Progenitor cell of endocrine pancreas (in vitro differentiated cells): ENCODE measurements around the gene DYDC2. TPM values are rescaled to one million over a fixed set of nuclear protein-coding genes. Genes with fewer than 3 reads are reported as not detected.

Experiments used
- DNase-seq: peaks from one replicate; pipeline ENCODE4 v3.0.0; 2021; ENCODE audit warnings: low spot score; ENCODE audit not compliant: unreplicated experiment
- H3K27ac Mint-ChIP-seq: 2 replicates; pipeline ENCODE4 v1.8.0; 2021; ENCODE audit warnings: mild to moderate bottlenecking, moderate library complexity, mixed read lengths
- H3K27me3 Mint-ChIP-seq: 2 replicates; pipeline ENCODE4 v1.8.0; 2021; ENCODE audit warnings: mixed read lengths
- H3K36me3 Mint-ChIP-seq: 2 replicates; pipeline ENCODE4 v1.8.0; 2022; ENCODE audit warnings: mixed read lengths; ENCODE audit not compliant: insufficient read depth
- H3K4me1 Mint-ChIP-seq: 2 replicates; pipeline ENCODE4 v1.8.0; 2021; ENCODE audit warnings: low read depth, mixed read lengths
- H3K4me3 Mint-ChIP-seq: 2 replicates; pipeline ENCODE4 v1.8.0; 2021; ENCODE audit warnings: low read depth, mild to moderate bottlenecking, moderate library complexity, mixed read lengths
- H3K9me3 Mint-ChIP-seq: 2 replicates; pipeline ENCODE4 v1.8.0; 2021; ENCODE audit warnings: low read depth, mixed read lengths
- CTCF ChIP-seq: fragments of 200-600 bp; sonication (generic); IDR thresholded peaks from one replicate; pipeline ENCODE4 v1.5.0; 2021; ENCODE audit warnings: antibody characterized with exemption, mild to moderate bottlenecking; ENCODE audit not compliant: unreplicated experiment
- total RNA-seq: library from RNA; stranded (reverse); gene quantifications from 2 replicates; pipeline ENCODE4 v1.2.1, GENCODE V29; 2021

The DYDC2 gene
- total RNA-seq, 1 donor from 2014 or later, result 1.8 TPM

- H3K9me3 Mint-ChIP-seq, result no peaks in the 10 kb centered on the region
- no peak overlapping the region for H3K27ac Mint-ChIP-seq
- peaks cover 20% of the 10 kb centered on the region for H3K4me1 Mint-ChIP-seq
- no peak overlapping the region for H3K4me3 Mint-ChIP-seq
- no peaks in the 10 kb centered on the region for H3K27me3 Mint-ChIP-seq
- no peak for TF ChIP-seq CTCF
- DNase-seq, result no peak
- H3K36me3 Mint-ChIP-seq, result peaks cover 2% of the 10 kb centered on the region
Observed at GRCh38 chr10:80406204-80406603, 49.6 kb downstream of the DYDC2 start.

- H3K36me3 Mint-ChIP-seq, result peaks cover 2% of the 10 kb centered on the region
- peaks cover 34% of the 10 kb centered on the region for H3K4me1 Mint-ChIP-seq
- TF ChIP-seq CTCF, result no peak
- no peaks in the 10 kb centered on the region for H3K27me3 Mint-ChIP-seq
- H3K9me3 Mint-ChIP-seq, result no peaks in the 10 kb centered on the region
- H3K4me3 Mint-ChIP-seq, result peak overlapping the region; percentile 96
- peak; percentile 21 for DNase-seq
- H3K27ac Mint-ChIP-seq, result peak overlapping the region; percentile 98
Observed at GRCh38 chr10:80407812-80408241, 51.2 kb downstream of the DYDC2 start.

GRCh38 chr10:80408242-80409101 is 51.9 kb downstream of the DYDC2 start, which contains the start of gene PRXL2A:
PRXL2A (plus strand) TSS chr10:80408551; CDS start chr10:80420468, 11,917 bp downstream.
- H3K27ac Mint-ChIP-seq, result peak within 1 kb of the TSS; percentile 98
- peaks cover 40% of the 10 kb centered on the region for H3K4me1 Mint-ChIP-seq

GRCh38 chr10:80409121-80409520 is 52.5 kb downstream of the DYDC2 start:
- TF ChIP-seq CTCF, result no peak
- Mint-ChIP-seq H3K36me3 (peaks cover 2% of the 10 kb centered on the region), H3K27me3 (no peaks in the 10 kb centered on the region), H3K4me3 (peak overlapping the region; percentile 96), H3K27ac (peak overlapping the region; percentile 91), H3K4me1 (peaks cover 46% of the 10 kb centered on the region), H3K9me3 (no peaks in the 10 kb centered on the region)
- no peak for DNase-seq

More at GRCh38 chr10:80408242-80409101, 51.9 kb downstream of the DYDC2 start, which contains the start of gene PRXL2A:
- DNase-seq, result peak; percentile 90
- no peaks in the 10 kb centered on the region for H3K27me3 Mint-ChIP-seq
- H3K36me3 Mint-ChIP-seq, result peaks cover 2% of the 10 kb centered on the region
- TF ChIP-seq CTCF, result no peak
- no peaks in the 10 kb centered on the region for H3K9me3 Mint-ChIP-seq
- peak within 1 kb of the TSS; percentile 96 for H3K4me3 Mint-ChIP-seq

- peaks cover 56% of the 10 kb centered on the region for H3K4me1 Mint-ChIP-seq
Observed at GRCh38 chr10:80410122-80410521, 53.5 kb downstream of the DYDC2 start.

More at GRCh38 chr10:80410122-80410521, 53.5 kb downstream of the DYDC2 start:
- H3K27ac Mint-ChIP-seq, result no peak overlapping the region
- no peak for DNase-seq
- peaks cover 2% of the 10 kb centered on the region for H3K36me3 Mint-ChIP-seq
- H3K9me3 Mint-ChIP-seq, result no peaks in the 10 kb centered on the region
- no peak for TF ChIP-seq CTCF
- peak overlapping the region; percentile 96 for H3K4me3 Mint-ChIP-seq
- H3K27me3 Mint-ChIP-seq, result no peaks in the 10 kb centered on the region
